H9 (cell line): ENCODE measurements around the gene BCL6. TPM values are rescaled to one million over a fixed set of nuclear protein-coding genes. Genes with fewer than 3 reads are reported as not detected.

Experiments
- DNase-seq: peaks from one replicate; pipeline ENCODE4 v3.0.0-alpha.2; 2017
- H2AFZ ChIP-seq: one replicate; pipeline ENCODE4 v1.6.1; 2013; ENCODE audit warnings: mild to moderate bottlenecking, low read length, control low read depth, moderate library complexity
- H2AK5ac ChIP-seq: 2 replicates; pipeline ENCODE4 v1.6.1; 2013; ENCODE audit warnings: low read length, control low read depth, mixed read lengths; ENCODE audit not compliant: insufficient read length
- H2BK120ac ChIP-seq: one replicate; pipeline ENCODE4 v1.6.1; 2013; ENCODE audit warnings: low read depth, mild to moderate bottlenecking, low read length, control low read depth, inconsistent platforms; ENCODE audit not compliant: poor library complexity, severe bottlenecking
- H2BK12ac ChIP-seq: 2 replicates; pipeline ENCODE4 v1.6.1; 2013; ENCODE audit warnings: low read length, control low read depth, mixed read lengths, low read depth; ENCODE audit not compliant: insufficient read length
- H2BK15ac ChIP-seq: 2 replicates; pipeline ENCODE4 v1.6.1; 2013; ENCODE audit warnings: low read depth, low read length, control low read depth
- H2BK20ac ChIP-seq: one replicate; pipeline ENCODE4 v1.6.1; 2013; ENCODE audit warnings: low read depth, mild to moderate bottlenecking, low read length, control low read depth, inconsistent platforms; ENCODE audit not compliant: poor library complexity, severe bottlenecking
- H2BK5ac ChIP-seq: 2 replicates; pipeline ENCODE4 v1.6.1; 2013; ENCODE audit warnings: low read length, control low read depth, mixed read lengths; ENCODE audit not compliant: insufficient read length
- H3K14ac ChIP-seq: 2 replicates; pipeline ENCODE4 v1.6.1; 2013; ENCODE audit warnings: low read length, control low read depth; ENCODE audit not compliant: insufficient read depth
- H3K18ac ChIP-seq: 2 replicates; pipeline ENCODE4 v1.6.1; 2013; ENCODE audit warnings: low read depth, mild to moderate bottlenecking, mixed read lengths, low read length, control low read depth; ENCODE audit not compliant: insufficient read length
- H3K23ac ChIP-seq: 2 replicates; pipeline ENCODE4 v1.6.1; 2013; ENCODE audit warnings: low read length, control low read depth, mixed read lengths, low read depth; ENCODE audit not compliant: insufficient read length
- H3K23me2 ChIP-seq: 2 replicates; pipeline ENCODE4 v1.6.1; 2013; ENCODE audit warnings: low read depth, mild to moderate bottlenecking, mixed read lengths, low read length, control low read depth; ENCODE audit not compliant: insufficient read length, poor library complexity, severe bottlenecking
- H3K27ac ChIP-seq: 2 replicates; pipeline ENCODE4 v1.5.1; 2013; ENCODE audit warnings: low read length, control low read depth, mixed read lengths, low read depth; ENCODE audit not compliant: insufficient read length
- H3K27me3 ChIP-seq: 2 replicates; pipeline ENCODE4 v1.6.1; 2013; ENCODE audit warnings: low read length, control low read depth, inconsistent platforms; ENCODE audit not compliant: insufficient read depth
- H3K4ac ChIP-seq: 2 replicates; pipeline ENCODE4 v1.6.1; 2013; ENCODE audit warnings: low read depth, mild to moderate bottlenecking, control low read depth, inconsistent platforms, low read length, moderate library complexity
- H3K4me1 ChIP-seq: 2 replicates; pipeline ENCODE4 v1.6.1; 2013; ENCODE audit warnings: low read length, control low read depth, inconsistent platforms; ENCODE audit not compliant: insufficient read depth
- H3K4me2 ChIP-seq: 2 replicates; pipeline ENCODE4 v1.6.1; 2013; ENCODE audit warnings: low read length, control low read depth, mixed read lengths; ENCODE audit not compliant: insufficient read length, insufficient read depth
- H3K56ac ChIP-seq: 2 replicates; pipeline ENCODE4 v1.6.1; 2013; ENCODE audit warnings: low read depth, mild to moderate bottlenecking, mixed read lengths, low read length, control low read depth; ENCODE audit not compliant: insufficient read length
- H3K79me1 ChIP-seq: 2 replicates; pipeline ENCODE4 v1.6.1; 2013; ENCODE audit warnings: low read depth, mild to moderate bottlenecking, moderate library complexity, low read length, control low read depth, inconsistent platforms; ENCODE audit not compliant: insufficient read depth, poor library complexity, severe bottlenecking
- H3K79me2 ChIP-seq: 2 replicates; pipeline ENCODE4 v1.6.1; 2013; ENCODE audit warnings: low read length, control low read depth, inconsistent platforms; ENCODE audit not compliant: insufficient read depth
- H3K9ac ChIP-seq: 2 replicates; pipeline ENCODE4 v1.6.1; 2013; ENCODE audit warnings: low read length, control low read depth, mixed read lengths; ENCODE audit not compliant: insufficient read length; ENCODE audit errors: extremely low read depth
- H3K9me3 ChIP-seq: one replicate; pipeline ENCODE4 v1.6.1; 2013; ENCODE audit warnings: low read depth, low read length, inconsistent platforms; ENCODE audit not compliant: control insufficient read depth
- H3T11ph ChIP-seq: one replicate; pipeline ENCODE4 v1.6.1; 2013; ENCODE audit warnings: mild to moderate bottlenecking, low read length, control low read depth, inconsistent platforms
- H4K20me1 ChIP-seq: one replicate; pipeline ENCODE4 v1.6.1; 2013; ENCODE audit not compliant: control insufficient read depth, insufficient read length, insufficient read depth
- H4K5ac ChIP-seq: 2 replicates; pipeline ENCODE4 v1.6.1; 2013; ENCODE audit warnings: low read depth, mild to moderate bottlenecking, mixed read lengths, low read length, control low read depth; ENCODE audit not compliant: insufficient read length
- H4K8ac ChIP-seq: replicated peaks from 2 replicates; pipeline ENCODE4 v1.6.1; 2013; ENCODE audit warnings: low read length, control low read depth, mixed read lengths, low read depth; ENCODE audit not compliant: insufficient read length
- H4K91ac ChIP-seq: 2 replicates; pipeline ENCODE4 v1.6.1; 2013; ENCODE audit warnings: low read depth, mild to moderate bottlenecking, moderate library complexity, mixed read lengths, low read length, control low read depth; ENCODE audit not compliant: insufficient read length
- H3K27ac Mint-ChIP-seq, 3 experiments: 2 replicates in 2 of 3; 3 replicates in 1 of 3; pipeline ENCODE4 v1.8.0; 2020 to 2021; ENCODE audit warnings: mixed read lengths in 3 of 3, mild to moderate bottlenecking in 1 of 3, moderate library complexity in 1 of 3
- H3K27me3 Mint-ChIP-seq: 2 replicates; pipeline ENCODE4 v1.8.0; 2021; ENCODE audit warnings: low read depth, mild to moderate bottlenecking, moderate library complexity, mixed read lengths
- H3K36me3 Mint-ChIP-seq, 3 experiments: 2 replicates in 2 of 3; 3 replicates in 1 of 3; pipeline ENCODE4 v1.8.0; 2020 to 2021; ENCODE audit warnings: low read depth in 3 of 3, mixed read lengths in 3 of 3; ENCODE audit not compliant: insufficient read depth in 1 of 3
- H3K4me1 Mint-ChIP-seq, 2 experiments: 2 replicates each; pipeline ENCODE4 v1.8.0; 2020; ENCODE audit warnings: mixed read lengths in 2 of 2
- H3K4me3 Mint-ChIP-seq, 2 experiments: 2 replicates in 1 of 2; 3 replicates in 1 of 2; pipeline ENCODE4 v1.8.0; 2020 to 2021; ENCODE audit warnings: mild to moderate bottlenecking in 2 of 2, mixed read lengths in 2 of 2, moderate library complexity in 1 of 2
- H3K9me3 Mint-ChIP-seq, 2 experiments: 2 replicates in 1 of 2; 3 replicates in 1 of 2; pipeline ENCODE4 v1.8.0; 2020; ENCODE audit warnings: mild to moderate bottlenecking in 2 of 2, mixed read lengths in 2 of 2, moderate library complexity in 1 of 2
- CTCF ChIP-seq: fragments of 200-600 bp; sonication (generic); conservative IDR thresholded peaks from 3 replicates; pipeline ENCODE4 v1.8.0; 2021; ENCODE audit warnings: antibody characterized with exemption, mild to moderate bottlenecking
- WGBS: extraction: QIAGEN DNeasy Blood & Tissue Kit; methylation state at CpG from one replicate; pipeline ENCODE4 v1.1.7; 2013; ENCODE audit warnings: missing lambda C conversion rate, low lambda C conversion rate, mixed read lengths; ENCODE audit not compliant: insufficient read length; ENCODE audit errors: extremely low coverage; 5-methylcytosine and 5-hydroxymethylcytosine counted together
- total RNA-seq: library from RNA; stranded (reverse); gene quantifications from 2 replicates; pipeline ENCODE4 v1.2.1, GENCODE V29; 2021

BCL6 gene
- total RNA-seq, 1 experiment from 2014 or later, result 3.4 TPM

GRCh38 chr3:187700249-187700648 lies 45.0 kb downstream of the BCL6 start:
- H3K4me3 Mint-ChIP-seq, result no peak overlapping the region
- no peak overlapping the region for H4K5ac ChIP-seq
- H2BK120ac ChIP-seq, result no peak overlapping the region
- H3K18ac ChIP-seq, result no peak overlapping the region
- peaks cover 11% of the 10 kb centered on the region for H3K27me3 Mint-ChIP-seq
- H2BK15ac ChIP-seq, result no peak overlapping the region
- H2BK20ac ChIP-seq, result no peak overlapping the region
- no peaks in the 10 kb centered on the region for H3K79me2 ChIP-seq
- H3K4me2 ChIP-seq, result no peak overlapping the region
- TF ChIP-seq CTCF, result no peak
- no CpG with 5 or more reads among the region's 2 CpGs for WGBS
- no peaks in the 10 kb centered on the region for H3K27me3 ChIP-seq
- no peak overlapping the region for H3T11ph ChIP-seq
- H2AK5ac ChIP-seq, result no peak overlapping the region
- no peaks in the 10 kb centered on the region for H4K20me1 ChIP-seq
- no peak overlapping the region for H3K9ac ChIP-seq
- no peak overlapping the region for H3K27ac Mint-ChIP-seq
- H3K4me1 ChIP-seq, result no peaks in the 10 kb centered on the region
- no peak overlapping the region for H3K27ac ChIP-seq
- no peak overlapping the region for H3K14ac ChIP-seq
- H2AFZ ChIP-seq, result no peak overlapping the region
- no peak overlapping the region for H3K56ac ChIP-seq
- H2BK12ac ChIP-seq, result no peak overlapping the region
- H3K23ac ChIP-seq, result no peak overlapping the region
- H3K9me3 ChIP-seq, result no peaks in the 10 kb centered on the region
- no peak overlapping the region for H4K8ac ChIP-seq
- no peaks in the 10 kb centered on the region for H3K23me2 ChIP-seq
- H2BK5ac ChIP-seq, result no peak overlapping the region
- no peaks in the 10 kb centered on the region for H3K36me3 Mint-ChIP-seq
- no peak overlapping the region for H4K91ac ChIP-seq
- no peaks in the 10 kb centered on the region for H3K4me1 Mint-ChIP-seq
- H3K79me1 ChIP-seq, result no peaks in the 10 kb centered on the region
- DNase-seq, result no peak
- no peak overlapping the region for H3K4ac ChIP-seq
- no peaks in the 10 kb centered on the region; a peak in 1 of 5 replicates for H3K9me3 Mint-ChIP-seq
